Measurements from ENCODE around the gene GABBR1.
A peak's percentile ranks its signal among the peaks of the same experiment; 100 is the strongest.

The GABBR1 gene

GRCh38 chr6:29652198-29652584 is 19.2 kb upstream of the GABBR1 start:
- no peak for DNase-seq

GRCh38 chr6:29651413-29652197 is 18.6 kb upstream of the GABBR1 start:
- peak; percentile 20 for DNase-seq

- DNase-seq: peak; percentile 96
These were observed 17.0 kb upstream of the GABBR1 start for GRCh38 chr6:29649701-29650673.

GRCh38 chr6:29647927-29648642 is 15.1 kb upstream of the GABBR1 start:
- peak; percentile 35 for DNase-seq

- DNase-seq: no peak
These were observed 8.6 kb upstream of the GABBR1 start for GRCh38 chr6:29641430-29642148.

- no peak for DNase-seq
These were observed 4.3 kb upstream of the GABBR1 start for GRCh38 chr6:29637247-29637646.

GRCh38 chr6:29633534-29633905 is 537 bp upstream of the GABBR1 start:
- peak; percentile 10 for DNase-seq

GRCh38 chr6:29631860-29632731 is 887 bp downstream of the GABBR1 start:
- peak; percentile 73 for DNase-seq

GRCh38 chr6:29631209-29631810 is 1.7 kb downstream of the GABBR1 start:
- no peak for DNase-seq

- no peak for DNase-seq
These were observed 2.7 kb downstream of the GABBR1 start for GRCh38 chr6:29630315-29630714.

- DNase-seq: no peak
These were observed 3.4 kb downstream of the GABBR1 start for GRCh38 chr6:29629571-29629970.

- peak; percentile 75 for DNase-seq
These were observed 4.3 kb downstream of the GABBR1 start for GRCh38 chr6:29628419-29629281.

GRCh38 chr6:29627755-29628418 is 5.1 kb downstream of the GABBR1 start:
- DNase-seq: peak; percentile 91

GRCh38 chr6:29626948-29627754 is 5.8 kb downstream of the GABBR1 start:
- no peak for DNase-seq

GRCh38 chr6:29625337-29625930 is 7.5 kb downstream of the GABBR1 start:
- no peak for DNase-seq

GRCh38 chr6:29624520-29624961 is 8.4 kb downstream of the GABBR1 start:
- peak; percentile 20 for DNase-seq

GRCh38 chr6:29620630-29621029 is 12.4 kb downstream of the GABBR1 start:
- no peak for DNase-seq

- no peak for DNase-seq
These were observed 13.3 kb downstream of the GABBR1 start for GRCh38 chr6:29619578-29620160.
